Hematopoietic multipotent progenitor cell treated with erythropoietin and hydrocortisone succinate and interleukin-3 and kit ligand, for 6 days (in vitro differentiated cells): ENCODE results near the gene HOXA13.
A peak's percentile ranks its signal among the peaks of the same experiment; 100 is the strongest.

Source experiments
- DNase-seq: peaks from one replicate; pipeline ENCODE4 v3.0.0-alpha.2; 2015

The HOXA13 gene

DNA sequence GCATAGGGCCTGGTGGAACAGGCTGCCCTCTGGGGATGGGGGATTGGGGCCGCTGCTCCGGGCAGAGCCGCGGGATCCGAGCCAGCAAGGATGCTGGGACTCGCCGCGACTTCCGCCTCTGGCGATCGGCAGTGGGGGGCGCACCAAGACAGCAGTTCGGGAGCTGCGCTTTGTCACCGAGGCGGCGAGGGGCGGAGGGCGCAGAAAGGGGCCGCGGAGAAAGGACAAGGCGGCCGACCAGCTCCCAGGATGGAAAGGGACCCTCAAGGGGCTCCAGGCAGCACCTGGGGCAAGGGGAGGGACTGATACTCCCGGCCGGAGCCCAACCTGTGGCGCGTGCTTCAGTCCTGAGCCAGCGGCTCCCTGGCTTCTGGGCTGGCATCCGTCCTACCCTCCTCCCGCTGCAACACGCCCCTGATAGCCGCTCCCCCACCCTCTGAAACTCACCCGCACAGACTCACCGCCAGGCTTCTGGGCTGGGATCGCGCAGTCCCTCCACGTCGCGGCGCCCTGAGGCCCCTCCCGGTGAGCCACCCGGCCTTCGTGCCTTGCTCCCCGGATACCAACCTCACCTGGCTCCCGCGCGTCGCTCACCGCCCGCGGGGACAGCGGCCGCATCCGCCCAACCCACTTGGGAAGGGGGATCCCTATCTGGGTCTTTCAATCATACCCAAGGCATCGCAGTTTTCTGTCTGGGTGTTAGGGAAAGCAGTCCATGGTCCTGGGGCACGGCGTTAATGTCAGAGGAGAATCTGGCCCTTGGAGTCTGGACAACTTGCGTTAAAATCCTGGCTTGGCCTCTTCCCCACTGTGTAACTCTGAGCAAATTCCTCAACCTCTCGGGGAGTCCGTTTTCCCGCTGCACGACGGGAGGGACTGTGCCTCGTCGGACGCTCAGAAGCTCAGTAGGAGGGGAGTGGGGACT lies 35.8 kb upstream of the HOXA13 start:
- no peak for DNase-seq

DNA sequence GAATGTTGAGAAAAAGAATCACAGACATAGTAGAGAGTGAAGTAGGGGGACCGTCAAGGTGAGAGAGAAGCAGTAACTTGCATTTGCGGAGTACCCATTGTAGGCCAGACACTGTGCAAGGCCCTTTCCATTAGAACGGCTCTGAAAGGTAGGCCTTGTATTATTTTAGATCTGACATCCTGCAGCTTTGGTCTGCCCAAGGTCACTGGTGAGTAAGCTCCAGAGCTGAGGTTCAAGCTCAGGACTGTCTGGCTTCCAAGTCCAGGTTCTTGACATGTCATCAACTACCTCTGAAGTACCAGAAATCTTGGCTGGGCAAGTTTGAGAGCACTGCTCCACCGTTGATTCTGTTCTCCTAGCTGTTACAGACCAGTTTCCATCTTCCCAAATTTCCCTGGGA lies 29.6 kb upstream of the HOXA13 start:
- DNase-seq, result no peak

- DNase-seq, result no peak
These were observed 25.4 kb upstream of the HOXA13 start for GRCh38 chr7:27224983-27225934.

GRCh38 chr7:27223941-27224575 lies 24.2 kb upstream of the HOXA13 start:
- DNase-seq, result no peak

GRCh38 chr7:27221201-27221797 lies 21.4 kb upstream of the HOXA13 start:
- no peak for DNase-seq

GRCh38 chr7:27220440-27220955 lies 20.6 kb upstream of the HOXA13 start:
- DNase-seq, result no peak

DNA sequence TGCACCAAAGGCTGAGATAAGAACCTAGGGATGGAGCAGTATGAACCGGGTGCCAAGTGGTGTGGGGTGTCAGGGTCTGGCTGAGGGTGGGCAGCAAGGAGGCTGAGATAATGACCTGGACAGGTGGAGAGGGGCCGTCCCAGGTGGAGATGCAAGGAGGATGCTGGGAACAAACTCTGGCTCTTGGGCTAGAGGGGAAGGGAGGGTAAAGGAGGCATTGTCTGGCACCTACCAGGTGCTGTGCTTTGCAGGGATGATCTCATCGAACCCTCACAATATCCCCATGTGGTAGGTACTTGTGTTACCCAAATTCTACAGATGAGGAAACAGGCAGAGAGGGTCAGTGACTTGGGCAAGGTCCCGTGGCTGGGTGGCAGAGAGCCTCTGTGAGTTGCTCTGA lies 19.9 kb upstream of the HOXA13 start:
- DNase-seq, result no peak

DNA sequence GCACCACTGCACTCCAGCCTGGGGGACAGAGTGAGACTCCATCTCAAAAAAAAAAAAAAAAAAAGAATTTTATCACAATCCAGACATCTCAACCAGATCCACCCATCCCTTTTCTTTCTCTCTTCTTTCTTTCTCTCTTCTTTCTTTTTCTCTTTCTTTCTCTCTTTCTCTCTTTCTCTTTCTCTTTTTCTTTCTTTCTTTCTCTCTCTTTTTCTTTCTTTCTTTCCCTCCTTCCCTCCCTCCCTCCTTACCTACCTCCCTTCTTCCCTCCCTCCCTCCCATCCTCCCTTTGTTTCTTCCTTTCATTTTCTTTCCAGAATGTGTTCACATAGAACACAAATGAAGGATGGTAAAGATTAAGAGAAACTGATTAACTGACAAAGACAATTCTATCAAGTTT lies 18.1 kb upstream of the HOXA13 start:
- DNase-seq, result no peak

DNA sequence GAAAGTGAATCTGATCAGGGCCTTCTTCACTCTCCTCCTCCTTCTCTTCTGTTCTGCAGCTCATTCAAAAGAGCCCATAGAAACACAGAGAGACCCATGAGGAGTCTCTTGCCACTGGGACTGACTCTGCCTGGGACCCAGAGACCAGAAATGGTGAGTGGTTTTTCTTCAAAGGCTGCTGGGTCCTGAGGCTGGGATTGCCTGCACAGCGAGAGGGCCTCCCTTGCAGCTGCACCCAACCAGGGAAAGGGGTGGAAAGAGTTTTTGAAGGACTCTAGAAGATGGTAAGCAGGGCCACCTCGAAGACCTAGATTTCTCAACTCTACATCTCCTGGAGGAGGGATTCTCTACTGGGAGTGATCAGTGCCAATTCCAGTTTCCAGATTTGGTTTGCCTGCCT lies 15.5 kb upstream of the HOXA13 start:
- DNase-seq, result no peak

GRCh38 chr7:27214239-27214950 lies 14.5 kb upstream of the HOXA13 start:
- DNase-seq, result no peak

- DNase-seq, result no peak
These were observed 13.7 kb upstream of the HOXA13 start for GRCh38 chr7:27213433-27214238.

DNA sequence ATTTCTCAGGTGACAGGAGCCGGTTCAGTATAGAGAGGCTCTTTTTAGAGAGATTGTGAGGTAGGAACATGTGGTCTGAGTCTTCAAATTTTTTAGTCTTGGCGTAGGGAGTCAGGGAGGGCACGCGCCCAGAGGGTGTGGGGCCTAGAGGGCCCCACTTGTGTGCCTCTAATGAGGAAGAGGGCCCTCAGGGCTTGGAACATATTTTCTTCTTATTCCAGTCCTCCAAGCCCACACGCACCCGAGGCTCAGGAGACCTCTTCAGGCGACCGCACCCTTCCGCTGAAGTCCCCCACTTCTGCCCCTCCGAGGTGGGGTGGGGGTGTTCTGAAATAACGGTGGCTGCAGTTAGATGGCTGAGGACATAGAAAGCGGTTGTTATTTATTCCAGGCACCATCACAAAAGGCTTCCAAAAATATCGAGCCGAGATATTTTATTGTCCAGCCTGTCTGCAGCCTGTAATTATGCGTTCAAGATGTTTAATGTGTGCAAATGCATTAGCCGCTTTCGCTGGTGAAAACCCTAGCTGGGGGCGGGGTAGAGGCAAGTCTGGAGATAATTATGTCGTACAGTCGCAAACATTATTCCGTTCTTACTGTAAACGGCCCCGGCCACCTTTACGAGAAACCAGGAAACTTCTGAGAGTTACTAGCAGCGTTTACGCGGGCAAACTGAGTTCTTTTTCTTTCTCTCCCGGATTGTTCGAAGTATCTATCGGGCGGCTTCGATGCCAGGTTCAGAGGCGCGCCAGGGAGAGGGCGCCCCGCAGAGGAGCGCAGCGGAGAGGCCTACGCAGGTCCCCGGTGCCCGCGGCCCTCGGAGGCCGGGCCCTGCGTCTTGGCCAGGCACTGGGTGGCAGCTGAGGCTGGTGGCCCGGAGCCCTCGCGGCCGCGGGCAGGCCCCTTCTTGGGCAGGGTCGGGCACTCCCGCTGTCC lies 12.9 kb upstream of the HOXA13 start:
- no peak for DNase-seq

- no peak for DNase-seq
These were observed 11.9 kb upstream of the HOXA13 start for GRCh38 chr7:27211764-27212204.

DNA sequence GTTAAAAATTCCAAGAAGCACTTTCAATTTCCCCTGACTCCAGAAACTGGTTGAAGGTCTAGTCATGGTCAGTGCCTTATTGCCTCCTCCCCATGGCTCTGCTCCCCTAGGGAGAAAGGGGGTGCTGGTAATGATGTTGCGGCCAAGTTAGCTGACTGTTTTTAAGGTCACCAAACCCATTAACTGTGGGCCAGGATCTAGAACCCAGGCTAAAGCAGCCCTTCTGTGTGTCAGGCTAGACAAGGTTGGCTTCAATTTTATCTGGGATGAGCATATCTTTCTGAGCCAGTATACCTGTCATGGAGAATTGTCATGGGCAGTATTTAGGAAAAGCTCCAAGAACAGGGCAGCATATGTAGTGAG lies 11.2 kb upstream of the HOXA13 start:
- no peak for DNase-seq

GRCh38 chr7:27210441-27211083 lies 10.7 kb upstream of the HOXA13 start:
- peak; percentile 72 for DNase-seq

DNA sequence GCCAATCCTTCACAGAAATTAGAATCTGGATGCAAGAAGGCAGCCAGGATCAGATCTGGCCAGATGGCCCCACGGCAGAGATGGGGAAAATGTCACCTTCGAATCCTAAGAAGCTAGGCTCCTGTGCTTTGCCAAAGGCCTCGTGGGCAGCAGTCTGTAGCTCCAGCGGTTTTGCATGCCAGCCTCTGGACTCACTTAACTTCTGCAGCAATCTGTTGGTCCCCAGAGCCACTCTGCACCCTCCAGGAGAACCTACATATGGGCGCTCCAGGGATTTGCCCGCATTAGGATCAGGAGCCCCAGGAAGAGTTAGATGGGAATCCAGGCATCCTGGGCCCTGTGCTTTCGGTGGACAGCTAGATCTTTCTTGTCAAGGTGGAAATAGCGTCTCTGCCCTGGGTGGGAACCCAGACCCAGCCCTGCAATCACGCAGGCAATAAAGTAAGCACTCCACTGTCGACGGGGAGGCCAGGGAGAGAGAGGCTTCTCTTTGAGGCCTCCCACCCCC lies 10.1 kb upstream of the HOXA13 start:
- no peak for DNase-seq

- DNase-seq, result no peak
These were observed 9.1 kb upstream of the HOXA13 start for GRCh38 chr7:27208998-27209397.

DNA sequence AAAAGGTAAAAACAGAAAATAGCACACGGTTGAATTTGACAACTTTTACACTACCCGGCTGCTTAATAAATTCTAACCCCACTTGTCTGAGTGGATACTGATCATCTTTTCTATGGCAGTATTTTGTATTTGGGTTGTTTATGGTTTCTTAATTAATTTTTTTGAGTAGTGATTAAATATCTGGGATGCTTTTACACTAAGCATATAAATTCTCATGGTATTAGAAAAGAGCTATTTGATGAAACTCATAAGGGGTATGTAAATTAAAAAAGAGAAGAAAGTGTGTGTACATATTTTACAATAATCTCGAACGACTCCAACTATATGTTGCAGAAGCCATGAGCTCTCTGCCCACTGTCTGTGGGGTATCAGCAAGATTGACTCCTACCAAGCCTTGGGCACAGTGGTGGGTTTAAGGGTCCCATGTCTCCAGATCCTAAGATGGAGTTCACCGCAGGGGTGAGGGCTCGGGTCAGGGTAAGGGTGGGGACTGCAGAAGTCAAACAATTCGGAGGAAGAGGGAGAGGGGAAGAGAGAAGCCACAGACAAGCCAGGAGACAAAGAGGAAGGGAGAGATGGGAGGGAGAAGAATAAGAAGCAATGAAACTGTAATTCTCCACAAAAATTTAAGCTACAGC lies 7.6 kb upstream of the HOXA13 start:
- DNase-seq, result no peak
